ENCODE data around the gene MYO6. TPM values are rescaled to one million over a fixed set of nuclear protein-coding genes. Genes with fewer than 3 reads are reported as not detected.

The MYO6 gene
- polyA plus RNA-seq, 1 donor from 2014 or later: 0.23 TPM

- H3K9me3 Mint-ChIP-seq: peaks cover 0 to 4% (median 0%) of the 10 kb centered on the region in 3 donors
- H3K4me1 Mint-ChIP-seq: no peaks in the 10 kb centered on the region
- no peak overlapping the region for H3K27ac Mint-ChIP-seq
- H3K27me3 Mint-ChIP-seq: peaks cover 7% of the 10 kb centered on the region
- no peak overlapping the region for H3K4me3 Mint-ChIP-seq
- no peaks in the 10 kb centered on the region for H3K36me3 Mint-ChIP-seq
Measured at GRCh38 chr6:75963569-75963968, 214.5 kb downstream of the MYO6 start.

- no peaks in the 10 kb centered on the region for H3K27me3 Mint-ChIP-seq
- H3K4me1 Mint-ChIP-seq: no peaks in the 10 kb centered on the region
- no peak overlapping the region for H3K27ac Mint-ChIP-seq
- H3K4me3 Mint-ChIP-seq: no peak overlapping the region
- H3K36me3 Mint-ChIP-seq: no peaks in the 10 kb centered on the region
- H3K9me3 Mint-ChIP-seq: peaks cover 0 to 5% (median 0%) of the 10 kb centered on the region in 3 donors
Measured at GRCh38 chr6:75968143-75968542, 219.1 kb downstream of the MYO6 start.

Other genes with a start within 250 kb of the MYO6 start
- gene SENP6, start 147.4 kb upstream of the MYO6 start, polyA plus RNA-seq: 63.6 TPM

All from IgD-negative memory B cell (primary cell).